Stomach (tissue), 9 donors: Measurements from ENCODE around the gene ZFAND4. TPM values are rescaled to one million over a fixed set of nuclear protein-coding genes. Genes with fewer than 3 reads are reported as not detected.
"Not testable (repeated sequence)": the region's sequence is repeated elsewhere in the genome, so short reads cannot be mapped to it uniquely, and the experiment has no call there.

Source experiments
- DNase-seq, 2 donors: peaks; one replicate each; pipeline versions ENCODE4 v3.0.0 to v3.0.0-alpha.2; 2013 to 2019
- H3K27ac ChIP-seq, 5 donors: fragments of 200-600 bp in 4 of 5; sonication (generic) in 4 of 5; one replicate each; pipeline ENCODE4 v1.5.1; 2013 to 2019; ENCODE audit warnings: mild to moderate bottlenecking in 1 of 5, moderate library complexity in 1 of 5
- H3K27me3 ChIP-seq, 3 donors: fragments of 200-600 bp; sonication (generic); one replicate each; pipeline ENCODE4 v1.5.1; 2017 to 2019; ENCODE audit warnings: mixed run types in 1 of 3
- H3K36me3 ChIP-seq, 4 donors: fragments of 200-600 bp; sonication (generic); 1 replicate in 3 of 4; 2 replicates in 1 of 4; pipeline ENCODE4 v1.5.1; 2016 to 2019
- H3K4me1 ChIP-seq, 4 donors: fragments of 200-600 bp; sonication (generic); one replicate each; pipeline ENCODE4 v1.5.1; 2016 to 2019
- H3K4me3 ChIP-seq, 4 donors: fragments of 200-600 bp; sonication (generic) in 3 of 4; one replicate each; pipeline ENCODE4 v1.5.1; 2016 to 2019; ENCODE audit warnings: mild to moderate bottlenecking in 1 of 4
- H3K9me3 ChIP-seq, 4 donors: fragments of 200-600 bp; sonication (generic); one replicate each; pipeline ENCODE4 v1.5.1; 2016 to 2019
- EP300 ChIP-seq: sonication (generic); formaldehyde crosslinking; IDR thresholded peaks from one replicate; pipeline ENCODE4 v1.6.1; 2017; ENCODE audit warnings: antibody characterized with exemption
- POLR2A ChIP-seq, 4 donors: fragments of 450-650 bp; IDR thresholded peaks; one replicate each; pipeline ENCODE4 v1.6.1; 2016; ENCODE audit warnings: antibody characterized with exemption in 4 of 4, control low read depth in 2 of 4, mild to moderate bottlenecking in 1 of 4, moderate library complexity in 1 of 4
- POLR2AphosphoS5 ChIP-seq, 3 donors: sonication (generic); formaldehyde crosslinking; IDR thresholded peaks; one replicate each; pipeline ENCODE4 v1.6.1; 2016; ENCODE audit warnings: antibody characterized with exemption in 3 of 3
- WGBS, 5 donors: extraction: QIAGEN DNeasy Blood & Tissue Kit in 3 of 5; methylation state at CpG; one replicate each; pipeline versions ENCODE4 v1.1.5 to v1.1.7; 2013 to 2018; 5-methylcytosine and 5-hydroxymethylcytosine counted together
- intact Hi-C: fragments of 100-400 bp; cut with DNase I; formaldehyde crosslinking; loops from one replicate; pipeline ENCODE4 v1.15.1; 2023; ENCODE audit warnings: low total_unique reads
- polyA plus RNA-seq, 3 donors: library from polyadenylated mRNA; stranded (reverse); fragments of 200-250 nt; gene quantifications; one replicate each; pipeline ENCODE4 v1.2.3, GENCODE V29; 2013
- total RNA-seq, 5 donors: library from RNA; depleted of rRNA; stranded (reverse); fragments of >200 nt; gene quantifications; one replicate each; pipeline versions ENCODE4 v1.1.0 to v1.2.3, GENCODE V29; 2014 to 2016
- TF ChIP-seq, protein P1 (sequence below), 7 experiments: fragments of 450-650 bp in 4 of 7; fragments of 200-600 bp in 3 of 7; sonication (generic) in 3 of 7; IDR thresholded peaks; one replicate each; pipeline ENCODE4 v1.5.1; 2016 to 2019; ENCODE audit warnings: antibody characterized with exemption in 7 of 7, control low read depth in 2 of 7, mild to moderate bottlenecking in 1 of 7
- donor health status: healthy with polysubstance abuse.
- donor health status: Bipolar disorder and iron deficiency.
- donor health status: healthy.

Gene ZFAND4
- total and polyA plus RNA-seq, 8 donors = 3.2 to 179 (median 7.0) TPM

DNA sequence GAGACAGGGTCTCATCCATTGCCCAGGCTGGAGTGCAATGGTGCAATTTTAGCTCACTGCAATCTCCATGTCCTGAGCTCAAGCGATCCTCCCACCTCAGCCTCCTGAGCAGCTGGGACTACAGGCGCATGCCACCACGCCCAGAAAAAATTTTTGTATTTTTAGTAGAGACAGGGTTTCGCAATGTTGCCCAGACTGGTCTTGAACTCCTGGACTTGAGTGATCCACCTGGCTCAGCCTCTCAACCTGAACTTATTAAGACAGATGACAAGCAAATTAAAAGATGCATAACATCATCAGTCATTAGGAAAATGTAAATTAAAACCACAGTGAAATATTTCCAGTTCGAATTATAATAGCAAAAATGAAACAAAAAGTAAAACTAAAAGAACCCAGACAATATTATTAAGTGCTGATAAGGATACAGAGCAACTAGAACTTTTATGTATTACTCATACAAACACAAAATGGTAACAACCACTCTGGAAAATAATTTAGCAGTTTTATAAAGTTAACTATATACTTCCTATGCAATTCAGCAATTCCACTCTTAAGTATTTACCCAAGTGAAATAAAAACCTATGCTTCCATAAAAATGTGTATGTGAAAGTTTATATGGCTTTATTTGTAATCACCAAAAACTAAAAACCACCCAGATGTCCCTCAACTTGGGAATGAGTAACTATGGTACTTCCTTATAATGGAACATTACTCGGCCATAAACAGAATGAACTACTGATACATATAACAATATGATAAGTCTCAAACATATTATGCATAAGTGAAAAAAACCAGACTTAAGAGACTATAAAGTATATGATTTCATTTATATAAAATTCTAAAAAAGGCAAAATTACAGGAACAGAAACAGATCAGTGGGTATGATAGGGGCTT is 15.3 kb downstream of the ZFAND4 start:
- Histone ChIP-seq H3K4me3 (no peak overlapping the region), H3K27ac (no peak overlapping the region), H3K36me3 (peaks cover 0 to 21% (median 18%) of the 10 kb centered on the region in 4 donors), H3K9me3 (peaks cover 0 to 13% (median 3%) of the 10 kb centered on the region in 4 donors), H3K27me3 (no peaks in the 10 kb centered on the region), H3K4me1 (no peaks in the 10 kb centered on the region)
- intact Hi-C loops = no loop called here
- TF ChIP-seq, protein P1, sequence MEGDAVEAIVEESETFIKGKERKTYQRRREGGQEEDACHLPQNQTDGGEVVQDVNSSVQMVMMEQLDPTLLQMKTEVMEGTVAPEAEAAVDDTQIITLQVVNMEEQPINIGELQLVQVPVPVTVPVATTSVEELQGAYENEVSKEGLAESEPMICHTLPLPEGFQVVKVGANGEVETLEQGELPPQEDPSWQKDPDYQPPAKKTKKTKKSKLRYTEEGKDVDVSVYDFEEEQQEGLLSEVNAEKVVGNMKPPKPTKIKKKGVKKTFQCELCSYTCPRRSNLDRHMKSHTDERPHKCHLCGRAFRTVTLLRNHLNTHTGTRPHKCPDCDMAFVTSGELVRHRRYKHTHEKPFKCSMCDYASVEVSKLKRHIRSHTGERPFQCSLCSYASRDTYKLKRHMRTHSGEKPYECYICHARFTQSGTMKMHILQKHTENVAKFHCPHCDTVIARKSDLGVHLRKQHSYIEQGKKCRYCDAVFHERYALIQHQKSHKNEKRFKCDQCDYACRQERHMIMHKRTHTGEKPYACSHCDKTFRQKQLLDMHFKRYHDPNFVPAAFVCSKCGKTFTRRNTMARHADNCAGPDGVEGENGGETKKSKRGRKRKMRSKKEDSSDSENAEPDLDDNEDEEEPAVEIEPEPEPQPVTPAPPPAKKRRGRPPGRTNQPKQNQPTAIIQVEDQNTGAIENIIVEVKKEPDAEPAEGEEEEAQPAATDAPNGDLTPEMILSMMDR (IDR thresholded peaks at IDR 0.05) = no peak
- TF ChIP-seq POLR2AphosphoS5 (IDR thresholded peaks at IDR 0.05) (no peak), POLR2A (IDR thresholded peaks at IDR 0.05) (no peak), EP300 (no peak)
- WGBS, 5 donors = 86 to 92% (median 90%) methylated on average over 6 of the region's 6 CpGs
- no peak for DNase-seq

- no peak for DNase-seq
- intact Hi-C loops = no loop called here
- Histone ChIP-seq H3K27me3 (no peaks in the 10 kb centered on the region), H3K4me3 (no peak overlapping the region), H3K36me3 (peaks cover 4 to 20% (median 13%) of the 10 kb centered on the region in 4 donors), H3K9me3 (peaks cover 0 to under 1% (median 0%) of the 10 kb centered on the region in 4 donors), H3K4me1 (no peaks in the 10 kb centered on the region), H3K27ac (no peak overlapping the region)
- TF ChIP-seq POLR2A (IDR thresholded peaks at IDR 0.05) (no peak), EP300 (no peak), POLR2AphosphoS5 (IDR thresholded peaks at IDR 0.05) (no peak)
- TF ChIP-seq, protein P1 (IDR thresholded peaks at IDR 0.05) = no peak
Measured at GRCh38 chr10:45655219-45655618, 17.4 kb downstream of the ZFAND4 start.

GRCh38 chr10:45654753-45655141 is 17.8 kb downstream of the ZFAND4 start:
- H3K27ac ChIP-seq, H3K4me1 ChIP-seq, intact Hi-C loops, DNase-seq, H3K9me3 ChIP-seq, H3K4me3 ChIP-seq, H3K27me3 ChIP-seq: not testable (repeated sequence)
- WGBS, 5 donors = 91 to 97% (median 95%) methylated on average over 2 of the region's 2 CpGs
- peaks cover 4 to 20% (median 13%) of the 10 kb centered on the region in 4 donors for H3K36me3 ChIP-seq

DNA sequence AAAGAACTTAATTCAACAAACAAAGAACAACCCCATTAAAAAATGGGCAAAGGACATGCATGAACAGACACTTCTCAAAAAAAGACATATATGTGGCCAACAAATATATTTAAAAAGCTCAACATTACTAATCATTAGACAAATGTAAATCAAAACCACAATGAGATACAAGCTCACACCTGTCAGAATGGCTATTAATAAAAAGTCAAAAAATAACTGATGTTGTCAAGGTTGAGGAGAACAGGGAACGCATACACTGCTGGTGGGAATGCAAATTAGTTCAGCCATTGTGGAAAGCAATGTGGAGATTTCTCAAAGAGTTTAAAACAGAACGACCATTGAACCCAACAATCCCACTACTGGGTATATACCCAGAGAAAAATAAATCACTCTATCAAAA is 19.1 kb downstream of the ZFAND4 start:
- no peak for TF ChIP-seq POLR2A (IDR thresholded peaks at IDR 0.05)
- no peak for TF ChIP-seq EP300
- TF ChIP-seq, protein P1 (IDR thresholded peaks at IDR 0.05) = no peak
- TF ChIP-seq POLR2AphosphoS5 (IDR thresholded peaks at IDR 0.05) = no peak
- 88 to 96% (median 91%) methylated on average over 2 of the region's 2 CpGs for WGBS, 5 donors
- no peaks in the 10 kb centered on the region for H3K9me3 ChIP-seq

DNA sequence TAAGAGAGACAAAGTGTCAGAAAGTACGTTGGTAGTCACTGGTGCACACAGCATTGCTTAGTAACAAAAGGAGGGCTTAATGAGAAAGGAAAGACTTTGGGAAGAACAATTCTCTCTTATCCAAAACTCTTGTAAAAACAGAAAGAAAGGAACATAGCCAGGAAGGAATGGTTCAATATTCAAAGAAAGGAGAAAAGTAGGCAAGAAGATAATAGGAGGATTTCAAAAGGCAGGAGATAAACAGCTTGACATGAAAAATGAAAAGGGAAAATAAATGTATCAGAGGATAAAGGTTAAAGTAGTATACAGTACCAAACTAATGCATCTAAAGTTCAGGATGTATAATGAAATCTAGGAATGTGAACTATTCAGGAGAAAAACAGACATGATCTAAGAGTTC is 20.1 kb downstream of the ZFAND4 start:
- H3K4me3 ChIP-seq = no peak overlapping the region
- H3K36me3 ChIP-seq = peaks cover 4 to 33% (median 23%) of the 10 kb centered on the region in 4 donors
- TF ChIP-seq POLR2AphosphoS5 (IDR thresholded peaks at IDR 0.05) (no peak), POLR2A (IDR thresholded peaks at IDR 0.05) (no peak), EP300 (no peak)
- TF ChIP-seq, protein P1 (IDR thresholded peaks at IDR 0.05) = no peak
- 76 to 90% (median 89%) methylated on average over 1 of the region's 1 CpG for WGBS, 5 donors
- DNase-seq = no peak
- H3K9me3 ChIP-seq = no peaks in the 10 kb centered on the region
- no peak overlapping the region for H3K27ac ChIP-seq
- no peaks in the 10 kb centered on the region for H3K27me3 ChIP-seq
- no peaks in the 10 kb centered on the region for H3K4me1 ChIP-seq
- intact Hi-C loops = no loop called here

More for the DNA sequence above, 19.1 kb downstream of the ZFAND4 start:
- intact Hi-C loops = no loop called here
- no peak overlapping the region for H3K4me3 ChIP-seq
- H3K4me1 ChIP-seq = no peaks in the 10 kb centered on the region
- H3K36me3 ChIP-seq = peaks cover 4 to 23% (median 17%) of the 10 kb centered on the region in 4 donors
- H3K27ac ChIP-seq = no peak overlapping the region
- no peaks in the 10 kb centered on the region for H3K27me3 ChIP-seq
- DNase-seq = no peak
